ENCODE data around the gene CHSY1. TPM values are rescaled to one million over a fixed set of nuclear protein-coding genes. Genes with fewer than 3 reads are reported as not detected.

CHSY1 gene
- total and polyA plus RNA-seq, 2 of the 13 experiments (the other 11 are each of a cell fraction or from before 2014, with no cell fraction given): 13.3 to 13.7 TPM

DNA sequence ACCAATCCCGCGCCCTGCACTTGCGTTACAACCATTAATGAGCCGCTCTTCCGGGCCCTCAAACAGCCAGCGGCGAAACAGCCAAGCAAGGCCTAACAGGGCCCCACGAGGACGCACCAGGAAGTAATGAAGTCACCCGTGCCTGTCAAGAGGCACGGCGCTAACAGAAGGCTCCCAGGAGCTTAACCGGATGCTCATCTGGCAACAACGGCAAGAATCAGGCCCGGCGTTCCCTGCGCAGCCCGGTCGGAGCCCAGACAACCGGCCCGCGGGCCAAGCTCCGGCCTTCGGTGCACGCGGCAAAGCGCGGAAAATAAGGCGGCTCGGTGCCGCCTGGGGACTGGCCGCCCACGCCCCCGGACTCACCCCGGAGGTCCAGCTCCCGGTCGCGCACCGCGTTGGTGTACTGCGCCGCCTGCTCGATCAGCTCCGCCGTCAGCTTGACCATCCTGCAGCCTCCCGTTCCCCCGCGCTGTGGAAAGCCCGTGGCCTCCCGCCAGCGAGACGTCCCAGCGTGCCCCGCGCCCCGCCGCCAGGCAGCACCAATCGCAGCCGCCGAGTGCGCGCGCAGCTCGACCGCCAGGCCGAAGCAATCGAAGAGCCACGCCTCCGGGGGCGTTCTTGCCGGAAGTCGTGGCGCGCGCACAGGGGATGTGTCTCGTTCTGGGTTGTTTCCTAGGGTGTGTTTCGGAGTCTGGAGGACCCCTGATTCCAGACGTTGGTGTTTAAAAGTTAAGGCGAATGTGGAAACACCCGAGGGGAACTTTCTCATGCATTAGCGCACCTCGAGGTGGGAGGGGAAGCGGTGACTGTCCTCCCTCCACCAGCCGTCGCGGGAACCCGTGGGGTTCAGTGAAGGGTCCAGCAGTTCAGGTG lies 43.1 kb upstream of the CHSY1 start, which contains the start of gene SNRPA1 (continued):
- TF ChIP-seq ONECUT2 (CRISPR knock-in tag; IDR thresholded peaks at IDR 0.05) (no peak), ZNF713 (CRISPR knock-in tag; IDR thresholded peaks at IDR 0.05) (no peak), CHD4 (IDR thresholded peaks at IDR 0.05; ENCODE audit: borderline replicate concordance, low read length) (no peak), IKZF5 (CRISPR knock-in tag; IDR thresholded peaks at IDR 0.05) (peak; percentile 97), ZNF296 (CRISPR knock-in tag; conservative IDR thresholded peaks at IDR 0.05) (0 out of 2 replicates have a peak, but pooled peaks have one; percentile 4), CREM (IDR thresholded peaks at IDR 0.05) (no peak), CREM (CRISPR knock-in tag; IDR thresholded peaks at IDR 0.05) (no peak), ERF (CRISPR knock-in tag; IDR thresholded peaks at IDR 0.05) (peak; percentile 86), JDP2 (CRISPR knock-in tag; IDR thresholded peaks at IDR 0.05; ENCODE audit: borderline replicate concordance) (no peak), SMAD3 (CRISPR knock-in tag; IDR thresholded peaks at IDR 0.05) (peak; percentile 79; the same call in 1 of the 2 replicates), HNRNPK (IDR thresholded peaks at IDR 0.05; ENCODE audit: low read depth, low read length, poor library complexity, severe bottlenecking) (peak; percentile 69), STAT5B (CRISPR knock-in tag; IDR thresholded peaks at IDR 0.05) (no peak), ZFP90 (CRISPR knock-in tag; IDR thresholded peaks at IDR 0.05; ENCODE audit: borderline replicate concordance) (peak; percentile 75; the same call in 1 of the 2 replicates), PRDM10 (CRISPR knock-in tag; IDR thresholded peaks at IDR 0.05; ENCODE audit: low read depth) (peak; percentile 36; the same call in 1 of the 2 replicates)
- TF ChIP-seq, protein P1, sequence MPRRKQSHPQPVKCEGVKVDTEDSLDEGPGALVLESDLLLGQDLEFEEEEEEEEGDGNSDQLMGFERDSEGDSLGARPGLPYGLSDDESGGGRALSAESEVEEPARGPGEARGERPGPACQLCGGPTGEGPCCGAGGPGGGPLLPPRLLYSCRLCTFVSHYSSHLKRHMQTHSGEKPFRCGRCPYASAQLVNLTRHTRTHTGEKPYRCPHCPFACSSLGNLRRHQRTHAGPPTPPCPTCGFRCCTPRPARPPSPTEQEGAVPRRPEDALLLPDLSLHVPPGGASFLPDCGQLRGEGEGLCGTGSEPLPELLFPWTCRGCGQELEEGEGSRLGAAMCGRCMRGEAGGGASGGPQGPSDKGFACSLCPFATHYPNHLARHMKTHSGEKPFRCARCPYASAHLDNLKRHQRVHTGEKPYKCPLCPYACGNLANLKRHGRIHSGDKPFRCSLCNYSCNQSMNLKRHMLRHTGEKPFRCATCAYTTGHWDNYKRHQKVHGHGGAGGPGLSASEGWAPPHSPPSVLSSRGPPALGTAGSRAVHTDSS (CRISPR knock-in tag; conservative IDR thresholded peaks at IDR 0.05): no peak
- TF ChIP-seq, protein P2, sequence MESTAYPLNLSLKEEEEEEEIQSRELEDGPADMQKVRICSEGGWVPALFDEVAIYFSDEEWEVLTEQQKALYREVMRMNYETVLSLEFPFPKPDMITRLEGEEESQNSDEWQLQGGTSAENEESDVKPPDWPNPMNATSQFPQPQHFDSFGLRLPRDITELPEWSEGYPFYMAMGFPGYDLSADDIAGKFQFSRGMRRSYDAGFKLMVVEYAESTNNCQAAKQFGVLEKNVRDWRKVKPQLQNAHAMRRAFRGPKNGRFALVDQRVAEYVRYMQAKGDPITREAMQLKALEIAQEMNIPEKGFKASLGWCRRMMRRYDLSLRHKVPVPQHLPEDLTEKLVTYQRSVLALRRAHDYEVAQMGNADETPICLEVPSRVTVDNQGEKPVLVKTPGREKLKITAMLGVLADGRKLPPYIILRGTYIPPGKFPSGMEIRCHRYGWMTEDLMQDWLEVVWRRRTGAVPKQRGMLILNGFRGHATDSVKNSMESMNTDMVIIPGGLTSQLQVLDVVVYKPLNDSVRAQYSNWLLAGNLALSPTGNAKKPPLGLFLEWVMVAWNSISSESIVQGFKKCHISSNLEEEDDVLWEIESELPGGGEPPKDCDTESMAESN (CRISPR knock-in tag; conservative IDR thresholded peaks at IDR 0.05): peak; percentile 97
- TF ChIP-seq, protein P3, sequence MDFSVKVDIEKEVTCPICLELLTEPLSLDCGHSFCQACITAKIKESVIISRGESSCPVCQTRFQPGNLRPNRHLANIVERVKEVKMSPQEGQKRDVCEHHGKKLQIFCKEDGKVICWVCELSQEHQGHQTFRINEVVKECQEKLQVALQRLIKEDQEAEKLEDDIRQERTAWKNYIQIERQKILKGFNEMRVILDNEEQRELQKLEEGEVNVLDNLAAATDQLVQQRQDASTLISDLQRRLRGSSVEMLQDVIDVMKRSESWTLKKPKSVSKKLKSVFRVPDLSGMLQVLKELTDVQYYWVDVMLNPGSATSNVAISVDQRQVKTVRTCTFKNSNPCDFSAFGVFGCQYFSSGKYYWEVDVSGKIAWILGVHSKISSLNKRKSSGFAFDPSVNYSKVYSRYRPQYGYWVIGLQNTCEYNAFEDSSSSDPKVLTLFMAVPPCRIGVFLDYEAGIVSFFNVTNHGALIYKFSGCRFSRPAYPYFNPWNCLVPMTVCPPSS (IDR thresholded peaks at IDR 0.05): no peak
- TF ChIP-seq, protein P4, sequence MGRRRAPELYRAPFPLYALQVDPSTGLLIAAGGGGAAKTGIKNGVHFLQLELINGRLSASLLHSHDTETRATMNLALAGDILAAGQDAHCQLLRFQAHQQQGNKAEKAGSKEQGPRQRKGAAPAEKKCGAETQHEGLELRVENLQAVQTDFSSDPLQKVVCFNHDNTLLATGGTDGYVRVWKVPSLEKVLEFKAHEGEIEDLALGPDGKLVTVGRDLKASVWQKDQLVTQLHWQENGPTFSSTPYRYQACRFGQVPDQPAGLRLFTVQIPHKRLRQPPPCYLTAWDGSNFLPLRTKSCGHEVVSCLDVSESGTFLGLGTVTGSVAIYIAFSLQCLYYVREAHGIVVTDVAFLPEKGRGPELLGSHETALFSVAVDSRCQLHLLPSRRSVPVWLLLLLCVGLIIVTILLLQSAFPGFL (CRISPR knock-in tag; IDR thresholded peaks at IDR 0.05): no peak

Data from HepG2 (cell line).